Epithelial cell of prostate (primary cell): Measurements from ENCODE around the gene TARS1.

Experiments
- DNase-seq: peaks from one replicate; pipeline ENCODE4 v3.0.0-alpha.2; 2011; ENCODE audit warnings: low read depth, low spot score
- H3K27ac ChIP-seq: fragments of 450-650 bp; 2 replicates; pipeline ENCODE4 v1.5.1; 2017; ENCODE audit warnings: mild to moderate bottlenecking

Gene TARS1

DNA sequence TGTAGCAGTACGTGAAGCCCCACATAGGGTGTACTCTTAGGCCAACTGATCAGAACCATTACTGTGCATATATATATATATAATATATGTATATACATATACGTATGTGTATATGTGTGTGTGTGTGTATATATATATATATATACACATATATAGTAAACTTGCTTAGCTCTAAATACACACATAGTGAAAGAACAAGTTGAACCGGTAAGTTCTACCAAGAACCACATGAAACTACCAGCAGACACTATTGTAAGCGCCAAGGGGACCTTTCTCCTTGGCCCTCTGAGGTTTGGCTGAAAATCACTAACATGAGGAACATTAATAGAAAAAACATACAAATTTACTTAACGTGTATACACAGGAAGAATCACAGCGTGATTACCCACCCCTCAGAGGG lies 1.8 kb upstream of the TARS1 start:
- DNase-seq = no peak
- H3K27ac ChIP-seq = no peak overlapping the region

DNA sequence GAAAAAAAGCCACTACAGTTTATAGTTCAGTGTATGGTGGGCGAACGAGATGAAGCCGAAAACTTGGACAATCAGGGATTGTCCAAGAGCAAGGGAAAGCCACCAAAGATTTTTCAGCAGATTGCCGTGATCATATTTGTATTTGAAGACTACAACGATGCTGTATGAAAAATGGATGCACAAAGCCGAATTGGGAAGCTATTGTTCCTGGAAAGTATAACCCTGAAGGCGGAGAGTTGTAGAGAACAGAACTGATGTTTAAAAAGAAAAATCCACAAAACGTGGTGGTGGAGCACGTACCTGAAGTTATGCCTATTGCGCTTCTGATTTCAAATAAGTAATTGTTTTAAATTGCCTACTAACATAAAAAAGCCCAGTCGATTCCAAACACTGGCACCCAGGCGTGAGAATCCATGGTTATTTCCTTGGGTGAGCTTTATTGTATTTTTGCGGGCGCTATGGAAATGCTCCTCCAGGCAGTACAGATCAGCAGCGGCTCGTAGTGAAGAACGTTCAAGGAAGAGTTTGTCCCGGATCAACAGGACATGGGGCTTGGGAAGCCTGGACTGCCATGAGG lies 772 bp upstream of the TARS1 start:
- no peak for DNase-seq
- H3K27ac ChIP-seq = peak overlapping the region; percentile 98

DNA sequence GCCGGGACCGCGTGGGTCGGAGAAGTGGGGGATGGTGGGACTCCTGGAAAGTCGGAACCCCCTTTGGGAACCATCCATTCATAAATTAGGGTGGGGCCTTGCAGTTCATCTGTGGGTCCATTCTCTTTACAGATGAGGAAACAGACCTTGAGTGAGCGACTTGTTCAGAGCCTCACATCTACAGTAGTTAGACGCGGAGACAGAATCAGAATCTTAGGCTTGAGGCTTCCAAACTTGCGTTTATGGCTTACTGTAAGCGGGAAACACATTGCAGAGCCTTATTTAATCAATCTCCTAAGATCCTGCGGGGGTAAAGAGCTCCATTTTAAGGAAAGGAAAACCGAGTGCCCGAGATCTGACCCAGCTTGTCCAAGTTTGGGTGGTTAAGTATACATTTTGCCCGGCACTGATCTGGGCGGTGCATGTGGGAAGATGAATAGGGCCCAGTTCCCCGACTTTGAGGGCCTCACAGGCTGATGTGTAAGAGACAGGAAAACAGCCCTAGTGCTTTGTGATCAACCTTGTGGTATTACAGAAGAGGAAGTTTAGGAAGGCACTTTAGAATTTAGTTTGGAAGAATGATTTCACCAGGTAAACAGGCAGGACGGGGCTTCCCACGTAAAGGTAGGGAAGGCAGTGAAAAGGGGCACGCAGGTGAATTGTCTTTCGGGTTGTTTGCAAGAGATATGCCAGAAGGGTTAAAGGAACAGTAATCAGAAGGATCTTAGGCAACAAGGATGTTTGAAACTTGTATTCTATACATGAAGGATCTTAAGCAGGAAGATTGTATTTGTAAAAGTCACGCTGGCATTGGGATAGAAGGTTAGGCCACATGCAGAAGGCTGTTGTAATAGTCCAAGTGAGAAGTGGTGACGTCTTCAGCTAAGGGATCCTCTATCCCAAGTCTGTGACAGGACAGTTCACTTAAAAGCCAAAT lies 744 bp downstream of the TARS1 start:
- H3K27ac ChIP-seq = peak overlapping the region; percentile 98
- no peak for DNase-seq

DNA sequence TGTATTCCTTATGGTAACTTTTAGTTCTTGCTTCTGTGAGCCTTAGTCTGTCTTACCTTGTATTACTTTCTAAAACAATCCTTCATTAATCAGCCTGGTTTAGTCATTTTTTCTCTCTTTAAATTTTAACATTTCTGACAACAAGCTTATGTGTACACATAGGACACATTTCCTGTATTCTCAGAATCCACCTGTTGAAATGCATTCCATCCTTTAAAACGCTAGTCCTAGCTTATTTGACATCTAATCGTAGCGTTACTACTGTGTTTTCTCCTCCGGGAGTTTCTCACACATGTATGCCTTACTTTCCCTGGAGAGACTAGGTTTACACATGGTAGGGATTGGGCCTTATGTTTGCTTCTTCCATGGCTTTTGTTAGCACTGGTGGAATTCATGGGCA lies 3.8 kb downstream of the TARS1 start:
- no peak overlapping the region for H3K27ac ChIP-seq

DNA sequence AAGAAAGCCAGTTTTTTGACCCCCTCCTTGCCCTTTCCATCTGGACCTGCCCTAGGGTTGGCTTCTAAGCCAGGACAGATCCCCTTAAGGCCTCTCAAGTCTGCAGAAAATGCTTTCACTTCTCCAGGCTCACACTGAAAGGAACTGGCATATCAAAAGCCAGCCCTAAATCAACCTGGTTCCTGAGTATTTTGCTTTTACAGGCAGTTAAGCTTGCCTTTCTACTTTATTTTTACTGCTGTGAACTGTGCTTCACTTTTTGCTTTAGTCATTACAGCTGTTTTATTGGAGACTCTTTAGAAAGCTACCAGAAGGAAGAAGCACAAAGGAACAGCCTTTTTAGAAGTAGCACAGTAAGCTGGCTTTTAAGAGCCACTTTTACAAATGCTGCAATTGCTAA lies 5.0 kb downstream of the TARS1 start:
- DNase-seq = no peak
- H3K27ac ChIP-seq = no peak overlapping the region

More for the DNA sequence above, 3.8 kb downstream of the TARS1 start:
- no peak for DNase-seq

DNA sequence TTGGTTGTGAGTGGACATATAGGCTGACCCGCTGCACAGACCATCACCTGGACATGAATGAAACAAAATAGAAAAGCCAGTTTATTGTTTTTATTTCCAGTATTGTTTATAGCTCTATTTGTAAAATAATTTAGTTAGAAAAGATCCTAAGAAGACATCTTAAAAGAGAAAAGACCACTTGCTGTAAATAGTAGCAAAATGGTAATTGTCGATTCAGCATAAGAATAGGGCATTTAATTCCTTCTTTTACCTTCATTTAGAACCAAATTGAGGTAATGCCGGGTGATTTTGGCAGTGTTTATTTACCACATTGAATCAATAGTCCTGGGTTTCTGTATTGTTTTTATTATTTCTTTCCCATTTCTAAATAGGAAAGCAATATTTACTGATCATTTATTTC lies 7.4 kb downstream of the TARS1 start:
- H3K27ac ChIP-seq = no peak overlapping the region
- DNase-seq = no peak

DNA sequence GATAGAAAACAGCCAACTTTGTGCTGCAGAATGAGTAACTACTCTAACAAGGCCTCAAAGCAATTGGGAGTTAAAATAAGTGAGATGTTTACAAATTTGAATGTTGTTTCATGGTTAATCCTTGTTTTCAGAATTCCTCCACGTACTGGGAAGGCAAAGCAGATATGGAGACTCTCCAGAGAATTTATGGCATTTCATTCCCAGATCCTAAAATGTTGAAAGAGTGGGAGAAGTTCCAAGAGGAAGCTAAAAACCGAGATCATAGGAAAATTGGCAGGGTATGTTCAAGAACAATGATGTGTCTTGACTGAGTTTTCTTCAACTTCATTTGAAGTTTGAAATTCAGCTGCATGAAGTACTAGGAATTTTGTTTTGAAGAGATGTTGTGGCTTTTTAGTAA lies 16.4 kb downstream of the TARS1 start:
- no peak overlapping the region for H3K27ac ChIP-seq
- no peak for DNase-seq

DNA sequence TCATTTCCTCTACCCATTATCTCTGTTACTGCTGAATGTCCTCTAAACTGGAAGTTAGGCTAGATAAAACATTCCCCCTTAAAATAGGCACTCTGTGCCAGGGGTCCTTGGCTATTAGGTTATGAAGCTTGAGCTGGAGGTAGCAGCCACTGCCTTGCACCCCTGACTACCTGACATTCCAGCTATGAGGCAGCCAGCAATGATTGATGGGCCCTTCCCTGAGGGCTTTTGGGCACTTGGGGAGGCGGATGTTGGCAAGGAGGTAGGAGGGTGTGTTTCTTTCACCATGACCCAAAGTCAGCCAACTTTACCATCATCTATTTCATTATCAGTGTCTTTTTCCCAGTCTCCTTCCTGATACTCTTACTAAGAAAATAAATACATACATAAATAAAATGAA lies 17.1 kb downstream of the TARS1 start:
- no peak overlapping the region for H3K27ac ChIP-seq
- no peak for DNase-seq

DNA sequence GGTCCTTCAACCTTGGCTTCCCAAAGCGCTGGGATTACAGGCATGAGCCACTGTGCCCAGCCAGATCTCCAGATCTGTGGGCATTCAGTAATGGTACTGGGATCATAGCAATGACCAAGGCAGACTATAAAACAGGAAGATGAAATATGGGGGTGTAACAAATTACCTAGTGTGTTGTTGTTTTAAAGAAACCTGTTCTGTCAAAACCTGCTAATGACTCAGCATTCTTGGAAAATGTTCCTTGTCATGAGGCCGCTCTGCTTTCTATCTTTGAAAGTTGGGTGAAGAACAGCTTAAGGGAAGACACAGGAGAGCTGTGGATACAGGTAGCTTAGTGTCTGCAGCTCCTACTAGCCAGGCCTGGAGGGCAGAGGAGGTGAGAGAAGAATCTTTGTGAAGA lies 19.4 kb downstream of the TARS1 start:
- no peak for DNase-seq
- no peak overlapping the region for H3K27ac ChIP-seq

DNA sequence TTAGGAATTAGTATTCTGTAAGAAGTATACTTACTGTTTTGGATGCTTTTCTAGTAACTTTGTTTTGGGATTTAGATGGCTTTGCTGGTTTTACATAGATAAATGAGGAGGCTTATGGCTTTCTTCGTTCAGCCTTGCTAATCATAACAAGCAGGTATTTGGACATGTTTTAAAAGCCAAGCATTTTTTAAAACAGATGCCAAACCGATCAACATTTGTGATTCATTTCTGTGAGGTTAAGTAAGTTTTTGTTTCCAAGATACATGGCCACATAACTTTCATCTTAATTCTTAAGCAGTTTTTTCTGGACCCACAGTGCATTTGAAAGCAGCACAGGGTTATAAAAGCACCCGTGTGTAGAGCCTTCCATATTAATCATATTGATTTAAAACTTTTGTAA lies 21.7 kb downstream of the TARS1 start:
- no peak for DNase-seq
- no peak overlapping the region for H3K27ac ChIP-seq

DNA sequence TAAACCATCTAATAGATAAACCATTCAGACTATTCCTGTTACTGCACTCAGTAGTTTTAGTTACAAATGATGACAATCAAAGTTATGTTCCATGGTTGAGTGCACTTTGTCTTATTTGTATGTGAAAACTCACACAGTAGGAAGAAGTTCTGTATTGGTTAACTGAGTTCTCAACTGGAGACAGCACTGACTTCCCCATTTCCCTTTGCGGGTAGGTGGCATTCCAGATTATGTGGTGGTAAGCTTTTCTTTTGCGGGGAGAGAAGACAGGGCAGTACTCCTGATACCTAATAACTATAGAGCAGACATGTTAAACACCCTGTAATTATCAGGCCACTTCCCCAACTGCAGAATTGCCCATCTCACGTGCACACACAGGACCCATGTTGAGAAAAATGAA lies 24.4 kb downstream of the TARS1 start:
- no peak overlapping the region for H3K27ac ChIP-seq
- no peak for DNase-seq

DNA sequence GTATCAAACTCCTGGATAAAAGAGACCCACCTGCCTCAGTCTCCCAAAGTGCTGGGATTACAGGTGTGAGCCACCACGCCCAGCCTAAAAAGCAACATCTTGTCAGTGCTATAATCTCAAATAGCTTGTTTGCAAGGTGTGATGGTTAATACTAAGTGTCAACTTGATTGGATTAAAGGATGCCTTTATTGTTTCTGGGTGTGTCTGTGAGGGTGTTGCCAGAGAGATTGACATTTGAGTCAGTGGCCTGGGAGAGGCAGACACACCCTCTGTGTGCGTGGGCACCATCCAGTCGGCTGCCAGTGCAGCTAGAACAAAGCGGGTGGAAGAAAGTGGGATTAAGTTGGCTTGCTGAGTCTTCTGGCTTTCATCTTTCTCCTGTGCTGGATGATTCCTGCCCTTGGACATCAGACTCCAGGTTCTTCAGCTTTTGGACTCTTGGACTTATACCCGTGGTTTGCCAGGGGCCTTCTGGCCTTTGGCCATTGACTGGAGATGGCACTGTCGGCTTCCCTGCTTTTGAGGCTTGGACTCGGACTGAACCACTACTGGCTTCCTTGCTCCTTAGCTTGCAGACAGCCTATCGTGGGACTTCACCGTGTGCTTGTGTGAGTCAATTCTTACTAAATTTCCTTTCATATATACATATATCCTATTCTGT lies 28.1 kb downstream of the TARS1 start:
- DNase-seq = no peak
- H3K27ac ChIP-seq = no peak overlapping the region

DNA sequence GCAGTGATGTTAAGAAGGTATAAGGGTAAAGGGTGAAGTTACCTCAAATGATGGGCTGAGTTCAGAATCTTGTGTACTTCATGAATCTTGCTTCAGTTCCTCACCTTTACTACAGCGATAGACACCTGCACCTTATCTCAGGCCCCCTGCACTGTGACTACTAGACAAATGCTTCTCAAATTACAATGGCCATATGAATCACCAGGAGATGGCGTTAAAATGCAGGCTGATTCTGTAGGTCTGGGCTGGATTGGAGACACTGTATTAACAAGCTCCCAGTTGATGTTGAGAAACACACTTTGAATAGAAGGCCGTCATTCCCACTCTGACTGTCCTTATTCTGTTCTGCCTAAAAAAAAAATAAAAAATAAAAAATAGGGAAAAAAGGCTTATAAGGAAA lies 29.8 kb downstream of the TARS1 start:
- no peak overlapping the region for H3K27ac ChIP-seq
- no peak for DNase-seq

DNA sequence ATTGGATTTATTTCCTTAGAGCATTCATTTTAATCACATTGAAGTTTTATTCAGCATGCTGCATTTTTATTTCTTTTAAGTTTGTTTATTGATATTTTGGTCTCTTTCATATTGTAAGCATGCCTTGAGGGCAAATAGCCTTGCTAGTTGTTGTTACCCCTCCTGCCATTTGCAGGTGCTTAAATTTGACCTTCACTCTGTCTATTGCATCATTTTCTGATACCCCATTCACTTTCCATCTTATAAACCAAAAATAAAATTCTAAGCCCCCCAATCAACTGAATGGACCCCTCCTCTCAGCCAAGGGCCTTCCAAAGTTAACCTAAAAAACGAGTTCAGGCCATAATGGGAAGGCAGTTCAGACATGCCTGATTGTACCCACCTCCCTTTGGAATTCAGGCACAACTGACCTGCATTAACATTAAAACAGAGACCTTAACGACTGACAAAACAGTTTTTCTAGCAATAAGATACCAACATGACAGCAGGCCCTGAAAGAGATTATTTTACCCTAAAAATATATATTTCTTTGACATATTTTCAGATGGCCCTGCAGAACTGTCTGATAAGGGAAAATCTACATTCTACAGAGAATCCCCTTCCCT lies 32.1 kb downstream of the TARS1 start:
- DNase-seq = no peak
- no peak overlapping the region for H3K27ac ChIP-seq

DNA sequence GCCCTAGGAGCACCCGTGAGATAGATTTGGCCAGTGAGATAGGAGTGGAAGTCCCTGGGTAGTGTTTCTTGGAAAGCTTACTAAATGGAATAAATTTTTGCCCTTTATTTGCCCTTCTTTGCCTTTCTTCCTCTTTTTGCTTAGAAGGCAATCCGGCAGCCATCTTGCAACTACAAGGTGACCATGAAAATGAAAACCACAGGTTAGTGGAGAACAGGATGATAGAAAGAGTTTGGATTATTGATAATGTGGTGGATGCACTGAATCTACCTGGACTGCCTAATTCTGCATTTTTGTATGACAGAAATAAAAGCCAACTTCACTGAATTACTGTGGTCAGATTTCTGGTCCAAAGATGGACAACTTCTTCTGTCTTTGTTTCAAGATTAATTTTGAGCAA lies 33.2 kb downstream of the TARS1 start:
- DNase-seq = no peak

DNA sequence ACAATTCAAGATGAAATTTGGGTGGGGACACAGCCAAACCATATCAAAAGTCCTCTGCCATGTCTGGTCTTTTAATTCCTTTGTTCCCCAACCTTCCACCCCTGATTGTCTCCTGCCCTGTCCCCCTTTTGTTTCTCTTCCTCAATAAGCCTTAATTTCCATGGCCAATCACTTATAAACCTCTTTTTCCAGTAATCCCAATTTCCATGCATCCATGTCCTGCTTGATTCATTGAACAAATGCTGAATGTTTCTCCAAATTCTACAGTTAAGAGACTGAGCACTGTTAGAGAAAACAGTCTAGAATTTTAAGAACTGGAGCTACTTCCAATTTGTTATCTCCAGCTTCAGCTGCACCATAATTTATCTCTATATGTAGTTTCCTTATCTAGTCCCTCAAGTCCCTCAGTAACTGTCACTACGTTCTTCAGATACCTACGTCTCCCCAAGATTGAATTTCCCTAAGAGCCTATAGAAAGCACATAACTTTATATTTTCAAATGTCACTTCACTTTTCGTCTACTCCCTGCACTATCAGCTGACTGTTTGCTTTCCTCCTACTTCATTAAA lies 34.2 kb downstream of the TARS1 start:
- no peak overlapping the region for H3K27ac ChIP-seq
- no peak for DNase-seq

More for the DNA sequence above, 33.2 kb downstream of the TARS1 start:
- no peak overlapping the region for H3K27ac ChIP-seq

DNA sequence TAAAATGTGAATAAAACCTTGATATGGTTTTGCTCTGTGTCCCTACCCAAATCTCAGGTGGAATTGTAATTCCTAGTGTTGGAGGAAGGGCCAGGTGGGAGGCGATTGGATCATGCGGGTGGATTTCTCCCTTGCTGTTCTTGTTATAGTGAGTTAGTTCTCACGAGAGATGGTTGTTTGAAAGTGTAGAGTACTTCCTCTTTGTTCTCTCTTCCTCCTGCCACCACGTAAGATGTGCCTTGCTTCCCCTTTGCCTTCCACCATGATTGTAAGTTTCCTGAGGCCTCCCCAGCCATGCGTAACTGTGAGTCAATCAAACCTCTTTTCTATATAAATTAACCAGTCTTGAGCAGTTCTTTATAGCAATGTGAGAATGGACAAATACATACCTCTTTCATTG lies 34.9 kb downstream of the TARS1 start:
- DNase-seq = no peak
- no peak overlapping the region for H3K27ac ChIP-seq

DNA sequence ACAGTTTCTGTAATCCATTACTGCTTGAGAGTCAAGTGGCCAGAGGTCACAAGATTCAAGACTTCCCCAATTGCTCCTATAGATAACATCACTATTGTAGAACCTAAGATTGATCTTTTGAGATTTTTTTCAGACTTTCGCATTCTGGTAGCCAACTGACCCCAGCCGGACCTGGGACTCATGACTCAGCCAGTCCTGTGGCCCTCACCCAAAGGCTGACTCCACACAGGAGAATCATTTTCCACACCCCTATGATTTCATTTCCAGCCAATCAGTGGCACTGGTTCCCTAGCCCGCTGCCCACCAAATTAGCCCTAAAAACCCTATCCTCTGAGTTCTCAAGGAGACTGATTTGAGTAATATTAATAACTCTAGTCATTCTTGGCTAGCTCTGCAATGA lies 36.2 kb downstream of the TARS1 start:
- no peak overlapping the region for H3K27ac ChIP-seq
- no peak for DNase-seq

DNA sequence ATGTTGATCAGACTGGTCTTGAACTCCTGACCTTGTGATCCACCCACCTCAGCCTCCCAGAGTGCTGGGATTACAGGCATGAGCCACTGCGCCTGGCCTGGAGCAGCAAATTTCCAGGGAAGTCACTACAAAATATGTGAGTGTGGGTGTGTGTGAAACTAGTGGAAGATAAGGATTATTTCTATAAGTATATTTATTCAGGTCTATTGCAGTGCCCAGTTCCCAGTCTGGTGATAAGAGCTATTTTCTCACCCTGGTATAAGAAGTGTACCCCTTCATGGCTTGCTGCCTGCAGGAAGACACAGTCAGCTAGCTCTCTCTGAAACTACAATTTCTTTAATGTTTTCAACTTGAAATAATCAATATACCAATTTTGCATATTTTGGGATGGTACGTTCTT lies 37.1 kb downstream of the TARS1 start:
- no peak overlapping the region for H3K27ac ChIP-seq
- no peak for DNase-seq

DNA sequence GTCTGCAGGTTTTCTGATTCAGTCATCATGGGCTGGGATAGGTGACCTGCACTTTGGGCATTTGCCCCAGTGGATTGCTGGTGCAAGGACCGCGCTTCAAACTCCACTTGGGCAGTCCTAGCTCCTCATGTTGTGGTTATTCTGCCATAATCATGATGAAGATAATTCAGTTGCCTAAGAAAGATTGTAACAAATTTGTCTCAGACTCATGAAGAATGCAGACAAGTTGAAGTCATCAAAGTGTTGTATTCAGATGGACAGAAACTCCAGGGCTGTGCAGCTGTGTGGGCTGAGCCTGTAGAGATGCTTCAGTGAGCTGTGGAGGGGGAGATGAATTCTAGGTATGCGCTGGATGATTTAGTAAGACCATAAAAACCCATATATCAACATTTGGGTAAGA lies 38.5 kb downstream of the TARS1 start:
- H3K27ac ChIP-seq = no peak overlapping the region
- no peak for DNase-seq

DNA sequence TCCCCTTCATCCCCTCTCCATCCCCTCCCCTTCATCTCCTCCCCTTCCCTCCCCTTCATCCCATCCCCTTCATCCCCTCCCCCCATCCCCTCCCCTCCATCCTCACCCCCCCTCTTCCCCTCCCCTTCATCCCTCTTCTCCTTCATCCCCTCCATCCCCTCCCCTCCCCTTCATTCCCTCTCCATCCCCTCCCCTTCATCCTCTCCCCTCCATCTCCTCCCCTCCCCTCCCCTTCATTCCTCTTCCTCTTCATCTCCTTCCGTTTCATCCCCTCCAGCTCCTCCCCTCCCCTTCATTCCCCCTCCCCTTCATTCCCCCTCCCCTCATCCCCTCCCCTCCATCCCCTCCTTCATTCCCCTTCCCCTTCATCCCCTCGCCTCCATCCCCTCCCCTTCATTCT lies 40.1 kb downstream of the TARS1 start:
- no peak for DNase-seq
- no peak overlapping the region for H3K27ac ChIP-seq
